GM12878 (cell line): Measurements from ENCODE around the gene HNRNPA1. TPM values are rescaled to one million over a fixed set of nuclear protein-coding genes. Genes with fewer than 3 reads are reported as not detected.

ENCODE experiments used
- ATAC-seq: fragments of 200-7000 bp; cut with Tn5 transposase; 3 replicates; pipeline ENCODE4 v1.9.1; 2020; ENCODE audit warnings: mild to moderate bottlenecking, moderate library complexity
- BruUV-seq: library from RNA; stranded (reverse); fragments of 400-500 nt; replicated peaks from 2 replicates; lab custom pipeline; 2021; lab: Mats Ljungman, UMichigan
- CTCF ChIA-PET: fragments of 300-600 bp; sonication (Branson Sonifier 250); formaldehyde crosslinking; extraction: SDS; loops from one replicate; lab custom pipeline; 2021; ENCODE audit warnings: inconsistent platforms; lab: Yijun Ruan, JAX
- POLR2A ChIA-PET: fragments of 350-600 bp; formaldehyde crosslinking; extraction: SDS; loops from one replicate; lab custom pipeline; 2021; ENCODE audit warnings: inconsistent platforms; lab: Charles Lee
- RAD21 ChIA-PET: fragments of 300-600 bp; sonication (Branson Sonifier 250); formaldehyde crosslinking; loops from one replicate; lab custom pipeline; 2023; ENCODE audit warnings: antibody characterized with exemption; ENCODE audit not compliant: unreplicated experiment; lab: Charles Lee
- SMC1A ChIA-PET: fragments of 300-600 bp; sonication (Branson Sonifier 250); formaldehyde crosslinking; loops from one replicate; lab custom pipeline; 2023; ENCODE audit not compliant: unreplicated experiment, uncharacterized antibody; lab: Charles Lee
- DNase-seq: peaks from one replicate; pipeline ENCODE4 v3.0.0-alpha.2; 2011; ENCODE audit warnings: low read depth, low spot score
- FAIRE-seq: peaks from 3 replicates; lab custom pipeline; 2011; peaks lifted over from hg19 to GRCh38; lab: Jason Lieb, UNC
- H2AFZ ChIP-seq: 2 replicates; pipeline ENCODE4 v1.6.0; 2011; ENCODE audit warnings: low read depth, low read length, control low read depth; ENCODE audit not compliant: control insufficient read depth
- H3K27ac ChIP-seq: 2 replicates; pipeline ENCODE4 v1.5.1; 2011; ENCODE audit warnings: control low read depth; ENCODE audit not compliant: control insufficient read depth, insufficient read depth
- H3K27me3 ChIP-seq, 2 experiments: replicated peaks in 1 of 2; 2 replicates each; pipeline versions ENCODE4 v1.6.0 to v1.6.1; 2011; ENCODE audit warnings: low read length in 1 of 2; ENCODE audit not compliant: control insufficient read depth in 2 of 2, insufficient read depth in 2 of 2
- H3K36me3 ChIP-seq, 2 experiments: 2 replicates each; pipeline ENCODE4 v1.5.1; 2011; ENCODE audit warnings: low read length in 1 of 2; ENCODE audit not compliant: control insufficient read depth in 2 of 2, insufficient read depth in 2 of 2
- H3K4me1 ChIP-seq: 2 replicates; pipeline ENCODE4 v1.6.1; 2011; ENCODE audit warnings: mild to moderate bottlenecking, low read length, moderate library complexity, mixed read lengths; ENCODE audit not compliant: control insufficient read depth, insufficient read depth
- H3K4me2 ChIP-seq: 2 replicates; pipeline ENCODE4 v1.6.0; 2011; ENCODE audit warnings: control low read depth; ENCODE audit not compliant: control insufficient read depth, insufficient read depth
- H3K4me3 ChIP-seq: fragments of 200-600 bp; sonication (generic); 2 replicates; pipeline ENCODE4 v1.5.1; 2016
- H3K79me2 ChIP-seq: 2 replicates; pipeline ENCODE4 v1.6.0; 2011; ENCODE audit warnings: low read length; ENCODE audit not compliant: control insufficient read depth, insufficient read depth
- H3K9ac ChIP-seq: 2 replicates; pipeline ENCODE4 v1.8.0; 2011; ENCODE audit warnings: low read length, control low read depth, mixed read lengths; ENCODE audit not compliant: control insufficient read depth, insufficient read depth
- H3K9me3 ChIP-seq: replicated peaks from 3 replicates; pipeline ENCODE4 v1.5.1; 2011; ENCODE audit warnings: mild to moderate bottlenecking, low read length; ENCODE audit not compliant: control insufficient read depth, insufficient read depth
- H4K20me1 ChIP-seq: 2 replicates; pipeline ENCODE4 v1.6.0; 2011; ENCODE audit not compliant: control insufficient read depth, insufficient read depth
- ATF7 ChIP-seq: fragments of 450-650 bp; IDR thresholded peaks from 2 replicates; pipeline ENCODE4 v1.6.1; 2016; ENCODE audit warnings: low read depth, mild to moderate bottlenecking
- BRCA1 ChIP-seq: IDR thresholded peaks from 2 replicates; pipeline ENCODE4 v1.6.1; 2011; ENCODE audit warnings: low read depth, low read length, improper control_type of control experiment
- CBFB ChIP-seq: IDR thresholded peaks from 2 replicates; pipeline ENCODE4 v1.6.1; 2016; ENCODE audit warnings: antibody characterized with exemption, low read depth
- CBX3 ChIP-seq: fragments of 200-600 bp; sonication (generic); IDR thresholded peaks from 2 replicates; pipeline ENCODE4 v1.6.1; 2016; ENCODE audit warnings: low read depth, borderline replicate concordance
- EZH2 ChIP-seq: IDR thresholded peaks from 2 replicates; pipeline ENCODE4 v1.6.1; 2012; ENCODE audit warnings: low read depth, mild to moderate bottlenecking, control low read depth, inconsistent platforms, low read length, borderline replicate concordance; ENCODE audit not compliant: control insufficient read depth
- HDAC6 ChIP-seq: fragments of 200-600 bp; sonication (generic); IDR thresholded peaks from one replicate; pipeline ENCODE4 v1.8.0; 2017; ENCODE audit warnings: antibody characterized with exemption; ENCODE audit not compliant: unreplicated experiment
- IKZF2 ChIP-seq, 2 experiments: fragments of 450-650 bp; IDR thresholded peaks; 2 replicates each; pipeline ENCODE4 v1.6.1; 2017; ENCODE audit warnings: mild to moderate bottlenecking in 2 of 2, moderate library complexity in 2 of 2
- KDM1A ChIP-seq: fragments of 200-600 bp; sonication (generic); IDR thresholded peaks from 2 replicates; pipeline ENCODE4 v1.6.1; 2016; ENCODE audit warnings: borderline replicate concordance
- MTA3 ChIP-seq: IDR thresholded peaks from 2 replicates; pipeline ENCODE4 v1.6.1; 2012; ENCODE audit warnings: low read length, inconsistent platforms, borderline replicate concordance
- NFIC ChIP-seq: IDR thresholded peaks from 2 replicates; pipeline ENCODE4 v1.6.1; 2012; ENCODE audit warnings: low read depth, mild to moderate bottlenecking, inconsistent platforms, low read length, moderate library complexity
- NR2C2 ChIP-seq: IDR thresholded peaks from 2 replicates; pipeline ENCODE4 v1.6.1; 2011; ENCODE audit warnings: borderline replicate concordance, low read depth; ENCODE audit not compliant: control insufficient read depth, insufficient read length
- POLR2A ChIP-seq: IDR thresholded peaks from 2 replicates; pipeline ENCODE4 v1.6.1; 2011; ENCODE audit warnings: low read depth, mild to moderate bottlenecking, low read length
- POLR2AphosphoS5 ChIP-seq: IDR thresholded peaks from 2 replicates; pipeline ENCODE4 v1.6.1; 2011; ENCODE audit warnings: mild to moderate bottlenecking, low read length, inconsistent platforms
- POU2F2 ChIP-seq: IDR thresholded peaks from 3 replicates; pipeline ENCODE4 v1.6.1; 2011; ENCODE audit warnings: low read depth, mild to moderate bottlenecking, low read length, borderline replicate concordance
- RBBP5 ChIP-seq: fragments of 200-600 bp; sonication (generic); conservative IDR thresholded peaks from 2 replicates; pipeline ENCODE4 v1.6.1; 2016
- TAF1 ChIP-seq: IDR thresholded peaks from 2 replicates; pipeline ENCODE4 v1.6.1; 2011; ENCODE audit warnings: mild to moderate bottlenecking, low read depth, low read length, borderline replicate concordance
- WRNIP1 ChIP-seq: IDR thresholded peaks from 2 replicates; pipeline ENCODE4 v1.6.1; 2011; ENCODE audit warnings: low read depth, low read length, improper control_type of control experiment, borderline replicate concordance
- YY1 ChIP-seq: IDR thresholded peaks from 2 replicates; pipeline ENCODE4 v1.6.1; 2011; ENCODE audit warnings: low read depth, mild to moderate bottlenecking, low read length
- ZNF24 ChIP-seq: fragments of 450-650 bp; IDR thresholded peaks from 2 replicates; pipeline ENCODE4 v1.6.1; 2017; ENCODE audit warnings: antibody characterized with exemption, mild to moderate bottlenecking
- ZNF622 ChIP-seq: fragments of 450-650 bp; IDR thresholded peaks from 2 replicates; pipeline ENCODE4 v1.6.1; 2017; ENCODE audit warnings: mild to moderate bottlenecking, inconsistent platforms
- WGBS: methylation state at CpG from one replicate; pipeline ENCODE4 v1.1.6; 2016; ENCODE audit warnings: low lambda C conversion rate; ENCODE audit not compliant: insufficient replicate concordance, insufficient coverage; ENCODE audit errors: missing lambda C conversion rate; 5-methylcytosine and 5-hydroxymethylcytosine counted together
- in situ Hi-C: fragments of 300-500 bp; cut with MboI; formaldehyde crosslinking; loops from 9 replicates; pipeline ENCODE4 v1.14.3; 2018; ENCODE audit warnings: mixed read lengths
- intact Hi-C: fragments of 100-400 bp; cut with micrococcal nuclease; formaldehyde crosslinking; loops from one replicate; pipeline ENCODE4 v1.14.2; 2022; ENCODE audit not compliant: unreplicated experiment
- polyA plus RNA-seq, 11 experiments: library from polyadenylated mRNA; depleted of rRNA in 4 of 11; unstranded in 6 of 11; stranded (reverse) in 5 of 11; fragments of >200 nt; fragmentation: Nextera tagmentation in 4 of 11; fragmentation: Illumina TruSeq in 1 of 11; extraction: Ambion mirVana in 4 of 11; extraction: Trizol in 1 of 11; gene quantifications; 1 replicate in 1 of 11; 2 replicates in 10 of 11; pipeline versions ENCODE4 v1.2.1 to v1.2.3, GENCODE V29; 2011 to 2016; ENCODE audit warnings: inconsistent platforms in 2 of 11, missing spikeins in 2 of 11, low read depth in 1 of 11
- total RNA-seq, 4 experiments: library from RNA; depleted of rRNA in 3 of 4; stranded (reverse); fragments of >200 nt in 3 of 4; fragmentation: Illumina TruSeq in 1 of 4; extraction: Trizol in 1 of 4; gene quantifications; 2 replicates each; pipeline versions ENCODE4 v1.2.1 to v1.2.3, GENCODE V29; 2013 to 2021
- TF ChIP-seq, protein P1 (sequence below): fragments of 450-650 bp; formaldehyde crosslinking; IDR thresholded peaks from 2 replicates; pipeline ENCODE4 v1.5.0; 2022; ENCODE audit warnings: mild to moderate bottlenecking, missing genetic modification characterization
- TF ChIP-seq, protein P2 (sequence below): fragments of 450-650 bp; formaldehyde crosslinking; IDR thresholded peaks from 2 replicates; pipeline ENCODE4 v1.4.0; 2020; ENCODE audit warnings: mild to moderate bottlenecking, moderate library complexity

HNRNPA1 gene
- total and polyA plus RNA-seq, 10 of the 15 experiments (the other 5 are each of a cell fraction or from before 2014, with no cell fraction given), result 630 to 2,342 (median 1,407) TPM

DNA sequence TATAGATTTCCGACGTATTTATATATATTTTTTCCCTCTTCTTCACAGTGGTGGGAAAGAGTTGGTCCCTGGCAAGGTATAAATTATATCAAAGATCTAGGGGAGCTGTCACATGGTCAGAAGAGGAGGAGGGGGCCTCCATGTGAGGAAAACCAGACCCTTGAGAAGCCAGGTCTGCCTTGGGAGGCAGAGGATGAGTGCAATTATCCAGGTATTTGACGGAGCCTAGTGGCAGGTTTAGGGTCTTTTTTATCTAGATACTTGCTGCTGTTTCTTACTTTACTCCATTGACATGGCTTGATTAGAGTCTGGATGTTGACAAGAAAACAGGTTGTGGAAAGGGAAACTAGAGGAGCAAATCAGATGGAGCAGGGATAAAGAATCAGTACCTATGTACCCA, 49.9 kb downstream of the HNRNPA1 start (continued):
- TF ChIP-seq, protein P1, sequence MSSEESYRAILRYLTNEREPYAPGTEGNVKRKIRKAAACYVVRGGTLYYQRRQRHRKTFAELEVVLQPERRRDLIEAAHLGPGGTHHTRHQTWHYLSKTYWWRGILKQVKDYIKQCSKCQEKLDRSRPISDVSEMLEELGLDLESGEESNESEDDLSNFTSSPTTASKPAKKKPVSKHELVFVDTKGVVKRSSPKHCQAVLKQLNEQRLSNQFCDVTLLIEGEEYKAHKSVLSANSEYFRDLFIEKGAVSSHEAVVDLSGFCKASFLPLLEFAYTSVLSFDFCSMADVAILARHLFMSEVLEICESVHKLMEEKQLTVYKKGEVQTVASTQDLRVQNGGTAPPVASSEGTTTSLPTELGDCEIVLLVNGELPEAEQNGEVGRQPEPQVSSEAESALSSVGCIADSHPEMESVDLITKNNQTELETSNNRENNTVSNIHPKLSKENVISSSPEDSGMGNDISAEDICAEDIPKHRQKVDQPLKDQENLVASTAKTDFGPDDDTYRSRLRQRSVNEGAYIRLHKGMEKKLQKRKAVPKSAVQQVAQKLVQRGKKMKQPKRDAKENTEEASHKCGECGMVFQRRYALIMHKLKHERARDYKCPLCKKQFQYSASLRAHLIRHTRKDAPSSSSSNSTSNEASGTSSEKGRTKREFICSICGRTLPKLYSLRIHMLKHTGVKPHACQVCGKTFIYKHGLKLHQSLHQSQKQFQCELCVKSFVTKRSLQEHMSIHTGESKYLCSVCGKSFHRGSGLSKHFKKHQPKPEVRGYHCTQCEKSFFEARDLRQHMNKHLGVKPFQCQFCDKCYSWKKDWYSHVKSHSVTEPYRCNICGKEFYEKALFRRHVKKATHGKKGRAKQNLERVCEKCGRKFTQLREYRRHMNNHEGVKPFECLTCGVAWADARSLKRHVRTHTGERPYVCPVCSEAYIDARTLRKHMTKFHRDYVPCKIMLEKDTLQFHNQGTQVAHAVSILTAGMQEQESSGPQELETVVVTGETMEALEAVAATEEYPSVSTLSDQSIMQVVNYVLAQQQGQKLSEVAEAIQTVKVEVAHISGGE (CRISPR knock-in tag), result no peak
- no peak for TF ChIP-seq ZNF622
- TF ChIP-seq IKZF2 (IDR thresholded peaks at IDR 0.05), result no peak
- no peak for TF ChIP-seq CBX3
- TF ChIP-seq YY1, result no peak
- TF ChIP-seq NR2C2, result no peak
- no peak for TF ChIP-seq POU2F2
- TF ChIP-seq CBFB, result no peak
- no peak for TF ChIP-seq POLR2AphosphoS5
- no peak for TF ChIP-seq MTA3
- TF ChIP-seq BRCA1, result no peak
- TF ChIP-seq RBBP5, result no peak
- TF ChIP-seq, all 136 proteins: peak for 0

DNA sequence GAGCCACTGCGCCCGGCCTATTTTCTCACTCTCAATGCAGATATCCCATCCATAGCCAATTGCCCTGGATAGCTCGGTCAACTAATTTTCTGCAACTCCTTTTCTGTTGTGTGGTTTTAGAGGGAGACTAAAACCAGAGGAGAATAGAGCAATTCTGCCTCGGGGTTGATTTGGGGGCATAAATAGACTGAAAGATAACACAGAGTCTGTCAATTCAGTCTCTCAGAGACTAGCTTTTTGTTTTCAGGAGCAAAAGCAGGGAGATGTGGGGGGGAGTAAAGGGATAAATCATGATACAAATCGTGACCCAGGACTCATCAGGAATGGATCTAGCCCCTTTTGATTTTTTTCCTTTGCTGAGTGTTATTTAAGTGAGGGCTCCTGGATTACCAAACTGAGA, 50.9 kb downstream of the HNRNPA1 start:
- Histone ChIP-seq H3K4me2 (no peak overlapping the region), H3K27me3 (no peaks in the 10 kb centered on the region), H2AFZ (no peak overlapping the region), H3K9me3 (no peaks in the 10 kb centered on the region), H3K36me3 (peaks cover 0 to 5% of the 10 kb centered on the region in 2 experiments; a peak in 1 of 4 replicates), H4K20me1 (no peaks in the 10 kb centered on the region), H3K79me2 (peaks cover 14% of the 10 kb centered on the region), H3K9ac (no peak overlapping the region), H3K4me1 (no peaks in the 10 kb centered on the region), H3K27ac (no peak overlapping the region), H3K4me3 (no peak overlapping the region)
- intact Hi-C loops, result no loop called here
- BruUV-seq, result no TSS peak
- ChIA-PET SMC1A (no interaction called here), RAD21 (no interaction called here), CTCF (interaction anchor here (1.1 to 1.2 kb wide), 2 partner anchors 27 to 80 kb away, joined by 3 read pairs; no protein-coding TSS in a partner anchor), POLR2A (no interaction called here)
- ATAC-seq (no peak), FAIRE-seq (no peak), DNase-seq (no peak)
- 95% methylated on average over 5 of the region's 5 CpGs for WGBS
- in situ Hi-C loops, result no loop called here
- TF ChIP-seq NFIC (no peak), KDM1A (no peak), POLR2A (no peak), TAF1 (no peak), HDAC6 (no peak), EZH2 (no peak), WRNIP1 (no peak), ZNF24 (no peak), ATF7 (no peak)
- TF ChIP-seq, protein P2, sequence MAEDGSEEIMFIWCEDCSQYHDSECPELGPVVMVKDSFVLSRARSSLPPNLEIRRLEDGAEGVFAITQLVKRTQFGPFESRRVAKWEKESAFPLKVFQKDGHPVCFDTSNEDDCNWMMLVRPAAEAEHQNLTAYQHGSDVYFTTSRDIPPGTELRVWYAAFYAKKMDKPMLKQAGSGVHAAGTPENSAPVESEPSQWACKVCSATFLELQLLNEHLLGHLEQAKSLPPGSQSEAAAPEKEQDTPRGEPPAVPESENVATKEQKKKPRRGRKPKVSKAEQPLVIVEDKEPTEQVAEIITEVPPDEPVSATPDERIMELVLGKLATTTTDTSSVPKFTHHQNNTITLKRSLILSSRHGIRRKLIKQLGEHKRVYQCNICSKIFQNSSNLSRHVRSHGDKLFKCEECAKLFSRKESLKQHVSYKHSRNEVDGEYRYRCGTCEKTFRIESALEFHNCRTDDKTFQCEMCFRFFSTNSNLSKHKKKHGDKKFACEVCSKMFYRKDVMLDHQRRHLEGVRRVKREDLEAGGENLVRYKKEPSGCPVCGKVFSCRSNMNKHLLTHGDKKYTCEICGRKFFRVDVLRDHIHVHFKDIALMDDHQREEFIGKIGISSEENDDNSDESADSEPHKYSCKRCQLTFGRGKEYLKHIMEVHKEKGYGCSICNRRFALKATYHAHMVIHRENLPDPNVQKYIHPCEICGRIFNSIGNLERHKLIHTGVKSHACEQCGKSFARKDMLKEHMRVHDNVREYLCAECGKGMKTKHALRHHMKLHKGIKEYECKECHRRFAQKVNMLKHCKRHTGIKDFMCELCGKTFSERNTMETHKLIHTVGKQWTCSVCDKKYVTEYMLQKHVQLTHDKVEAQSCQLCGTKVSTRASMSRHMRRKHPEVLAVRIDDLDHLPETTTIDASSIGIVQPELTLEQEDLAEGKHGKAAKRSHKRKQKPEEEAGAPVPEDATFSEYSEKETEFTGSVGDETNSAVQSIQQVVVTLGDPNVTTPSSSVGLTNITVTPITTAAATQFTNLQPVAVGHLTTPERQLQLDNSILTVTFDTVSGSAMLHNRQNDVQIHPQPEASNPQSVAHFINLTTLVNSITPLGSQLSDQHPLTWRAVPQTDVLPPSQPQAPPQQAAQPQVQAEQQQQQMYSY (CRISPR knock-in tag), result no peak
